Activated naive CD4-positive, alpha-beta T cell treated with anti-CD3 and anti-CD28 coated beads, Interleukin-2, amount 10 ng/mL, durations not matched to agents 7 days and 5 days (primary cell): Measurements from ENCODE around the gene OLFM1.

ENCODE experiments used
- CTCF ChIA-PET: fragments of 350-600 bp; sonication (Branson Sonifier 250); formaldehyde crosslinking; loops from one replicate; lab custom pipeline; 2021; ENCODE audit warnings: antibody characterized with exemption; lab: Charles Lee
- DNase-seq: peaks from one replicate; pipeline ENCODE4 v3.0.0-alpha.2; 2020
- H3K27ac Mint-ChIP-seq: one replicate; pipeline ENCODE4 v1.8.0; 2021; ENCODE audit warnings: mild to moderate bottlenecking, moderate library complexity, mixed read lengths
- H3K27me3 Mint-ChIP-seq: one replicate; pipeline ENCODE4 v1.8.0; 2021; ENCODE audit warnings: mild to moderate bottlenecking, mixed read lengths
- H3K36me3 Mint-ChIP-seq: one replicate; pipeline ENCODE4 v1.8.0; 2021; ENCODE audit warnings: mixed read lengths
- H3K4me1 Mint-ChIP-seq: one replicate; pipeline ENCODE4 v1.8.0; 2021; ENCODE audit warnings: mixed read lengths
- H3K4me3 Mint-ChIP-seq: one replicate; pipeline ENCODE4 v1.8.0; 2021; ENCODE audit warnings: mild to moderate bottlenecking, moderate library complexity, mixed read lengths
- H3K9me3 Mint-ChIP-seq: one replicate; pipeline ENCODE4 v1.8.0; 2021; ENCODE audit warnings: mixed read lengths

OLFM1 gene

DNA sequence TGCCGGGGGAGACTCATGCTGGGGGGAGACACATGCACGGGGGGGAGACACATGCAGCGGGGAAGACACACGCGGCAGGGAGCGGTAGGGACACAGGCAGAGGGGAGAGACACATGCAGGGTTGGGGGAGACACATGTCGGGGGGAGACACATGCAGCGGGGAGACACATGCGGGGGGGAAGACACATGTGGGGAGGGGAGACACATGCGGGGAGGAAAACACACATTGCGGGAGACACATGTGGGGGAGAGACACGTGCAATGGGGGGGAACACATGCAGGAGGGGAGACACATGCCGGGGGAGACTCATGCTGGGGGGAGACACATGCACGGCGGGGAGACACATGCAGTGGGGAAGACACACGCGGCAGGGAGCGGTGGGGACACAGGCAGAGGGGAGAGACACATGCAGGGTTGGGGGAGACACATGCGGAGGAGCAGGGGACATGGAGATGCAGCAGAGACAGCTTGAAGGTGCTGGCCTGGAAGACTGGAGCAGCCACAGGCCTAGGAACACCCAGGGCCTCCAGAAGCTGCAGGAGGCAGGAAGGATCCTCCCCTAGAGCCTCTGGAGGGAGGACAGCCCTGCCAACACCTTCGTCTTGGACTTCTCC lies 20.3 kb upstream of the OLFM1 start:
- Mint-ChIP-seq H3K9me3 (peaks cover 7% of the 10 kb centered on the region), H3K4me3 (no peak overlapping the region), H3K27me3 (peaks cover 22% of the 10 kb centered on the region), H3K4me1 (no peaks in the 10 kb centered on the region), H3K27ac (no peak overlapping the region), H3K36me3 (no peaks in the 10 kb centered on the region)
- CTCF ChIA-PET, result no interaction called here
- DNase-seq, result no peak

DNA sequence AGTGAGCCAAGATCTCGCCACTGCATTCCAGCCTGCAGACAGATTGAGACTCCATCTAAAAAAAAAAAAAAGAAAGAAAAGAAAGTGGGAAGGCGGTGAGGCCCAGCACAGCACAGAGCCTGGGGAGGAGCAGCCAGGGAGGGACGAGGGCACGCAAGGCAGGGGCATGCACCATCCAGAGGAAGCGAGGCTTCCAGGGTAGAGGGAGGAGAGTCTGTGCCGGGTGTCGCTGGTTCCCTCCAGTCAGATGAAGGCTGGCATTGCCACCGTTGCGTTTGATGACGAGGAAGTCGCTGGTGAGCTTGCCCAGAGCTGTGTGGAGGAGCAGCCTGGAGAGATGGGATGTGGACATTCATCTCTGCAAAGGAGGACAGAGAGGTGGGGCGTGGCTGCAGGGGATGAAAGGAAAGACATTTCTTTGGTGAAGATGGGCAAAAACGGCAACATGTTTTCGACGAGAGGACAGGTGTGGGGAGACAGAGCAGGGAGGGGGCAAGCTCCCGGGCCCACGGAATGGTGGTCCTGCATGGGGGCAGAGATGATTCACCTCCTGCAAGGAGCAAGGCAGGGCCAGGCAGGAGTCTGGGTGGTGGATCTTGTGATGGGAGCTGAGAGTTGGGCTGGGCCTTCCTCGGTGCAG lies 18.6 kb upstream of the OLFM1 start:
- no peaks in the 10 kb centered on the region for H3K4me1 Mint-ChIP-seq
- no peak overlapping the region for H3K4me3 Mint-ChIP-seq
- CTCF ChIA-PET, result no interaction called here
- H3K27ac Mint-ChIP-seq, result no peak overlapping the region
- no peaks in the 10 kb centered on the region for H3K36me3 Mint-ChIP-seq
- DNase-seq, result no peak
- peaks cover 26% of the 10 kb centered on the region for H3K27me3 Mint-ChIP-seq
- peaks cover 7% of the 10 kb centered on the region for H3K9me3 Mint-ChIP-seq

DNA sequence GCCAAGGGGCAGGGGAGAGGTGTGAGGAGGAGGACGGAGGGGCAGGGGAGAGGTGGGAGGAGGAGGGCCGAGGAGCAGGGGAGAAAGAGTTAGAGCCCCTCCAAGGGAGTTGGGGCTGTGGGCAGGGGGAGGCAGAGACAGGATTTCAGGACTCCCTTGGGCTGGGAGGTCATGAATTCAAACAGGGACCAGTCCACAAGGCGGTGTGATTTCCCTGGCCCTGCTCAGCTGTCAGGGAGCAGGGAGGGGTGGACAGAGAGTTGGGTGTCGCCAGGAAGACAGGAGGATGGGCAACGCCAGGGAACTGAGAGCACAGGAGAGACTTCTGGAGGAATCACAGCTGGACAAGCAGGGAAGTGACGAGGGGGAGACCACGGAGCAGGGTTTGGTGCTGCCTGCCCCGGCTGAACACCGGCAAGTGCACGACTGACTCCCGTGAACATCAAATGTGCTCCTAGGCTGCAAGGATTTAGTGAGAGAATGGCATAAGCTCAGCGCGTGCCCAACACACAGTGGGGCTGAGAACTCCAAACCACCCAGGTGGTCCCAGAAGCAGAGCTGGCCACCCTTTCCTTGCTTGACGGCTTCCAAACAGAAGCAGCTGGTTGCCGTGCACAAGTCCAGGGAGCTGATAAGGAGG lies 17.8 kb upstream of the OLFM1 start:
- peaks cover under 1% of the 10 kb centered on the region for H3K9me3 Mint-ChIP-seq
- no peak overlapping the region for H3K27ac Mint-ChIP-seq
- H3K4me1 Mint-ChIP-seq, result no peaks in the 10 kb centered on the region
- CTCF ChIA-PET, result interaction anchor here (0.6 kb wide), 1 partner anchor 413 kb away, joined by 3 read pairs; no protein-coding TSS in a partner anchor
- peaks cover 34% of the 10 kb centered on the region for H3K27me3 Mint-ChIP-seq
- DNase-seq, result no peak
- no peak overlapping the region for H3K4me3 Mint-ChIP-seq
- H3K36me3 Mint-ChIP-seq, result no peaks in the 10 kb centered on the region

DNA sequence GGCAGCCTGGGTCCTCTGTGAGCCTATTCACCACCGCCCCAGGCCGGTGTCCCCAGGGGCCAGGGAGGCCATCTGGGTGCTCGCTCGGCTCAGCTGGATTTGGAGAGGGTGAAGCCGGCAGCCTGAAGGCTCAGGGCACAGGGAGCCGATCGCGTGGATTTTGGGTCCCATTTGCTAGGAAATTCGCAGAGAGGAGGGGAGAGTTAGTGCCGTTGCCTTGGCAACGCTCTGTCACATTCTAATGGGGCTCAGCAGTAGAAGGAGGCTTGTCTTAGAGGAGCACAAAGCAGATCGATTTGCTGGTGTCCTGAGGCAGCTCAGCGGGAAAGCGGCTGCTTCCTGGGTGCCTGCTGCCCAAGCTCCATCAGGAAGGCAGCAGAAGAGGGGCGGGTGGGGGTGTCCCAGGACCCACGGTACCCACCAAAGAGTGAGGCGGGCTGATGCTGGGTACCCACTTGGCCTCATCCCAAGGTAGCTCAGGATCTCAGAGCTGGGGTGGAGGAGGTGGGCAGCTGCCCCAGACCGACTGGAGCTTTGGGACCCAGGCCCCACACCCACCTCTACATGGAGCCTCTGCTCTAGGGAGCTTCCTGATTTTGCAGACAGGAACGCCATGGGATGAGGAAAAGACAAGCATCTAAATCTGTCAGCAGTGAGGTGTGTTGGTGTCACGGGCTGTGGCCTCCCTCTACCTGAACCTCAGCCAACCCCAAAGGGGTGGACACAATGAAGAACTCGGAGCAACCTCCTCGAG lies 17.1 kb upstream of the OLFM1 start:
- CTCF ChIA-PET, result interaction anchor here (0.6 kb wide), 1 partner anchor 413 kb away, joined by 3 read pairs; no protein-coding TSS in a partner anchor
- Mint-ChIP-seq H3K27ac (no peak overlapping the region), H3K27me3 (peaks cover 40% of the 10 kb centered on the region), H3K9me3 (no peaks in the 10 kb centered on the region), H3K4me3 (no peak overlapping the region), H3K36me3 (no peaks in the 10 kb centered on the region), H3K4me1 (no peaks in the 10 kb centered on the region)
- DNase-seq, result no peak

DNA sequence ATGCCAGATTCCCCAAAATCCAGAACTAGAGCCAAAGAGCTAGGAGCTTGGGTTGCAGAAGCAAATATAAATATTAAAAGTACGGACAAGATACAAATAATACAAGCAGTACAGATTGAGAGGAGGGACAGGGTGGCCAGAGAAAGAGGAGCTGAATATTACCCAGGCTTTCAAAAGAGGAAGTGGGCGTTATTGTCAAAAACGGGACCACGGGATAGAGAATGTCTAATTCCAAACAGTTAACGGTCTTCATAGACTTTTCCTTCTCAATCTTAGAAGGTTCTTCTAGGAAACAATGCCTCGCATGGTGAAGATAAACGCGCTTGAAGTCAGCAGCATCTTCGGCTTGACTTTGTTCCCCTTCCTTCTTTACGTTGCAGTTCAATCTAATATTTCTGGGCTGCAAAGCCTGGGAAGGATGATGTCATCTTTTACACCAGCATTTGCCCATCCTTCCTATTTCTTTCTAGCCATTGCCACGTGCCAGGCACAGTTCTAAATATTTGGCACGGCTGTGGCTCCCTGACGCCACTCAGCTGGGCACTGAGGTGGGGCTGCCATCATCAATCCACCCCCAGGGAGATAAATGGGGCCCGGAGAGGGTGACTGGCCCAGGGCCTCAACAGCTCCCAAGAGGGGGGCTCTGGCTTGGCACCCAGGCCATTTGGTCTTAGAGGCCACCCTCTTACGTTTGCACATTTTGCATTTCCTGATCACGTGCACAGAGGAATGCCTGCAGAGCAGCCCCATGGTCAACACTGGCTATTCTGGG lies 16.3 kb upstream of the OLFM1 start:
- Mint-ChIP-seq H3K27me3 (peaks cover 46% of the 10 kb centered on the region), H3K4me3 (no peak overlapping the region), H3K4me1 (no peaks in the 10 kb centered on the region), H3K36me3 (no peaks in the 10 kb centered on the region), H3K9me3 (no peaks in the 10 kb centered on the region), H3K27ac (no peak overlapping the region)
- CTCF ChIA-PET, result no interaction called here
- DNase-seq, result no peak

DNA sequence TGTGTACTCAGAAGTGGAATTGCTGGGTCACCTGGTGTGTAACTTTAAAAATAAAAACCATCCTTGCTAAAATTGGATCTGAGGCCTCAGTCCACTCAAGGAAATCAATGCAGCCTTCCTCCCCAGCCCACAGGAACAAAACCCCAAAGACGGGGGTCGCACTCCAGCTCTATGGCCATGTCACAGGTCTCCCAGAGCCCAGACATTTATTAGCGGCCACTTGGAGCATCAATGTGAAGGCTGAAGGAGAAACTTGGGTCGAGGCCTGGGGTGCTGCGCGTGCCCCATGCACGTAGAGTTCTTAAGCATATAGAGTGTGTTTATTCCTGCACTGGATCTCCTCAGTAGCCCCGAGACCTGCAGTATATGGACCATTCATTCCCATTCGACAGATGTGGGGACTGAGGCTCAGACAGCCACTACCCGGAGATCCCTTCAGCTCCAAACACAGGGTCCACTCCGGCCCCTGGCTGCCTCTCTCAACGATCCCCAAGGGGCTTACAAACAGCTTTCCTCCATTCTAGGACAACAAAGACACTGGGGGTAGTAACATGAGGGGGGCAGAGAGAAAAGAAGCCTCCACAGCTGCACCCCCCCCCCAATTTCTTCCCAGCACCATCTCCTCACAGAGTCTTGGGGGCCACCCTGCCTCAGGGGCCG lies 14.3 kb upstream of the OLFM1 start:
- Mint-ChIP-seq H3K4me1 (no peaks in the 10 kb centered on the region), H3K9me3 (no peaks in the 10 kb centered on the region), H3K36me3 (no peaks in the 10 kb centered on the region), H3K4me3 (no peak overlapping the region), H3K27me3 (peaks cover 58% of the 10 kb centered on the region), H3K27ac (no peak overlapping the region)
- DNase-seq, result no peak
- CTCF ChIA-PET, result no interaction called here

DNA sequence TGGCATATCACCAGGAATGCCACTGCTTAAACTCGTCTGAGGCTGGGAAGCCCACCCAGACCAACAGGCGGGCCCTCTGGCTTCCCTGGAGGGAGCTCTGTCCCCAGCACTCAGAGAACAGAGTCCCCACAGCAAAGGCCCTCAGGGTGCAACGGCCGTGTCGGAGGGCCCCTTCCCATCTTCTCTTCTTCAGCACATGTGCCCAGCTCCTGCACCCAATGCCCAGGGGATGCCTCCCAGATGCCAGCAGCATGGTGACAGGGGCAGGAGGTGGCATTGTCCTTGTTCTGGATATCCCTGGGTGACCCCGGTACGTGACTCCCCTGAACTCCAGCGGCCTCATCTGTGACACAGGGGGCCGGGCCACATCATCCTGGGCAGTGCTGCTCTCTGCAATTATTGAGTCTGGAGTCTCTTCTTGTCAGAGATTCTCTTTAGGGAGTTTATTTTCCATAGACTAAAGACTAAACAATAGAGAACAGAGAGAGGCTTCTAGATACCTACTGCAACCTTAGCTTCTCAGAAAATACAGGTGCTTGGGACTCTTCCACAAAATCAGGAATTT lies 13.6 kb upstream of the OLFM1 start:
- Mint-ChIP-seq H3K27me3 (peaks cover 57% of the 10 kb centered on the region), H3K4me1 (no peaks in the 10 kb centered on the region), H3K4me3 (no peak overlapping the region), H3K9me3 (no peaks in the 10 kb centered on the region), H3K27ac (no peak overlapping the region), H3K36me3 (no peaks in the 10 kb centered on the region)
- DNase-seq, result no peak
- CTCF ChIA-PET, result no interaction called here

DNA sequence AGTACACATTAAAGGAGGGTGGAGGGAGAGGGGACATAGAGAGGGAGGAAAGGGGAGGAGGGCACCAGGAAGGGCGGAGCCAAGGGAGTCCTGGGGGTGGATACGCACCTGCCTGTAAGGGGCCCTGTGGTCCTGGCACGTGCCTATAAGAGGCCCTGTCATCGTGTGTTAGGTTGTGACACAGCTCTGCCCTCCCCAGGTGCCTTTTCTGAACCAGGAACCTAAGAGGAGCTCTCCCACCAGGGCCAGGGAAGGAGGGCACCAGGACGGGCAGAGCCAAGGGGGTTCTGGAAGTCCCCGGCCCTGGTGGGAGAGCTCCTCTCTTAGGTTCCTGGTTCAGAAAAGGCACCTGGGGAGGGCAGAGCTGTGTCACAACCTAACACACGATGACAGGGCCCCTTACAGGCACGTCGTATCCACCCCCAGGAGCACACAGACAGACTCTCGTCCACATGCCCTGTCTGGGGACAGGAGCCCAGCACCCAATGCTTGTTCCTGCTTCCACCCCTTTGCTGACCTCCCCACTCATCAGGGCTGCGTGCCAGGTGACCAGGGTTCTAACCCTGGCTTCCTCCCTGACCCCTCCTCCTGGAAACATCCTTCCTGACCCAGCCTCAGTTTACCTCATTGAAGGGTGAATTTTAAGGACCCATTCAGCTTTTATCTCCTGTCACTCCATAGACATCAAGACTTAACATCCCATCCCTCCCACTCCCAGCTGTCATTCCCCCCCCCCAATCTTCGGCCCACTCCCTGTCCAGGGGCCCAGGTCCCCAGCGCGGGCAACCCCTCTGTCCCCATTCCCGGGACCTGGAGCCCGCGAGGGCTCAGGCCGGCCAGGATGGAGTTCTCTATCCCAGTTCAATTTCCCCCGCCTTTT lies 12.9 kb upstream of the OLFM1 start:
- Mint-ChIP-seq H3K9me3 (no peaks in the 10 kb centered on the region), H3K27ac (no peak overlapping the region), H3K4me1 (no peaks in the 10 kb centered on the region), H3K27me3 (peaks cover 51% of the 10 kb centered on the region), H3K4me3 (no peak overlapping the region), H3K36me3 (no peaks in the 10 kb centered on the region)
- CTCF ChIA-PET, result no interaction called here
- no peak for DNase-seq

DNA sequence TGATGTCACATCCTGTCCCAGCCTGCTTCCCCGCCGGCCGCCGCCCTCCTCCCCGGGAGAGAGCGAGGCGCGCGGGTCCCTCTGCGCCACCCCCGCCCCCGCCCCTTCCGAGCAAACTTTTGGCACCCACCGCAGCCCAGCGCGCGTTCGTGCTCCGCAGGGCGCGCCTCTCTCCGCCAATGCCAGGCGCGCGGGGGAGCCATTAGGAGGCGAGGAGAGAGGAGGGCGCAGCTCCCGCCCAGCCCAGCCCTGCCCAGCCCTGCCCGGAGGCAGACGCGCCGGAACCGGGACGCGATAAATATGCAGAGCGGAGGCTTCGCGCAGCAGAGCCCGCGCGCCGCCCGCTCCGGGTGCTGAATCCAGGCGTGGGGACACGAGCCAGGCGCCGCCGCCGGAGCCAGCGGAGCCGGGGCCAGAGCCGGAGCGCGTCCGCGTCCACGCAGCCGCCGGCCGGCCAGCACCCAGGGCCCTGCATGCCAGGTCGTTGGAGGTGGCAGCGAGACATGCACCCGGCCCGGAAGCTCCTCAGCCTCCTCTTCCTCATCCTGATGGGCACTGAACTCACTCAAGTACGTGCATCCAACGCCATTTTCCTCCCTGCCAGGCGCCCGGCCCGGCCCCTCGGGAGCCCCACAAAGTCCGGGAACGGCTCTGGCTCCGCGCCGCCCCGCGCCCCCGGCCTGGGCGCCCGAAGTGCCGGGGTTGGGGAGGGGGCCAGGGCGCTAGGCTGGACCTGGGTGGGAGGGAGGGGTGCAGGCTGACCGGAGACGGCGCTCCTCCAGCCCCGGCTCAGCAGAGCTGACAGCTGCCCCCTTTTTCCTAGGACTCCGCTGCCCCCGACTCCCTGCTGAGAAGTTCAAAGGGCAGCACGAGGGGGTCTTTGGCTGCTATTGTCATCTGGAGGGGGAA lies 12.0 kb upstream of the OLFM1 start:
- Mint-ChIP-seq H3K36me3 (no peaks in the 10 kb centered on the region), H3K4me1 (no peaks in the 10 kb centered on the region), H3K9me3 (no peaks in the 10 kb centered on the region), H3K4me3 (no peak overlapping the region), H3K27ac (no peak overlapping the region), H3K27me3 (peaks cover 42% of the 10 kb centered on the region)
- CTCF ChIA-PET, result no interaction called here
- no peak for DNase-seq

DNA sequence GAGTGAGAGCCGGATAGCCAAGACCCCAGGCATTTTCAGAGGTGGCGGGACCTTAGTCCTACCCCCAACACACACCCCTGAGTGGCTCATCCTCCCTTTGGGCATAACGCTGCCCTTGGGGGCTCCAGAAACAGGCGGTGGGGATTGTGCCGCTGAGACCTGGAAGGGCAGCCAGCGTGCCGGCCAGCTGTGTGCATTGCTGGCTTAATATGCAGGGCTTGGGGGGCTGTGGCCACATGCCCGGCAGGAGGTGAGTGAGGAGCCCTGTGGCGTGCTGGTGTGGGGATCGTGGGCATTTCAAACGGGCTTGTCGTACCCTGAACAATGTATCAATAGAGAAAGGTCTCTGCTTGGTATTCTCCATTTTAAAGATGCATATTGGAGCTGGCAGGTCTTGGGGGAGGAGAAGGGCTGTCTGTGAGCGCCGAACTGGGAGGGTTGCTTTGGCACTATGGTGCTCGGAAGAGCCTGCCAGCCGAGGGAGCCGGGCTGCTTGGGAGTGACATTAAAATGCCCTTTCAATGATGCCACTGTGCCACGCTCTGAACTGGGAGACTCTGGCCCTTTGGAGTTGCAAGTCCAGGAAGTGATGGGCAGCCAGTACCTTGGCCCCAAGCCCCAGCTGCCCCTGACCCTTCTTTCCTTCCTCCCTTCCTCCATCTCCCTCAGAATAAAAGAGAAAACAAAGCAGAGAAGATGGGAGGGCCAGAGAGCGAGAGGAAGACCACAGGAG lies 11.2 kb upstream of the OLFM1 start:
- CTCF ChIA-PET, result no interaction called here
- H3K9me3 Mint-ChIP-seq, result no peaks in the 10 kb centered on the region
- no peak overlapping the region for H3K4me3 Mint-ChIP-seq
- DNase-seq, result no peak
- H3K27ac Mint-ChIP-seq, result no peak overlapping the region
- no peaks in the 10 kb centered on the region for H3K4me1 Mint-ChIP-seq
- no peaks in the 10 kb centered on the region for H3K36me3 Mint-ChIP-seq
- peaks cover 42% of the 10 kb centered on the region for H3K27me3 Mint-ChIP-seq

DNA sequence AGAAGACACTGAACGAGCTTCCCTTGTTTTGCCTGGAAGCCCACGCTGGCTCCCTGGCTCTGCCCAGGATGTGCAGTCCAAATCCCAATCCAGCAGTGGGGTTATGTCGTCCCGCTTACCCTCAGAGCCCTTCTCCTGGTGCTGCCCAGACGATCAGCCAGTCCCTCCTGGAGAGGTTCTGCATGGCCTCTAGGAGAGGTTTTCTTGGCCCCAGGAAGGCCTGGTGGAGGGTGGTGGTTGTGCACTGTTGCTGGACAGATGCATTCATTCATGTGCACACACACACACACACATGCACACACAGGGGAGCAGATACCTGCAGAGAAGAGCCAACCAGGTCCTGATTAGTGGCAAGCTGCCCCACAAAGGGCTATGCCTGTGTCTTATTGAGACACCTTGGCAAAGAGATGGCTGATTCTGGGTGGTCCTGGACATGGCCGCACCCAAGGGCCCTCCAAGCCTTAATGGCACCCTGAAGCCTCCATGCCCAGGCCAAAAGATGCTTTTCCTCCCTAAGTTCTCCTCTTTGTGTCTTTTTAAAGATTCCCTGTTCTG lies 10.5 kb upstream of the OLFM1 start:
- H3K27me3 Mint-ChIP-seq, result peaks cover 42% of the 10 kb centered on the region
- no peaks in the 10 kb centered on the region for H3K9me3 Mint-ChIP-seq
- no peaks in the 10 kb centered on the region for H3K36me3 Mint-ChIP-seq
- CTCF ChIA-PET, result no interaction called here
- no peak for DNase-seq
- no peak overlapping the region for H3K4me3 Mint-ChIP-seq
- H3K27ac Mint-ChIP-seq, result no peak overlapping the region
- H3K4me1 Mint-ChIP-seq, result no peaks in the 10 kb centered on the region
